ENCODE results near the gene DNAH10. TPM values are rescaled to one million over a fixed set of nuclear protein-coding genes. Genes with fewer than 3 reads are reported as not detected.
A peak's percentile ranks its signal among the peaks of the same experiment; 100 is the strongest.

Gene DNAH10
- total and polyA plus RNA-seq, 7 experiments from 2014 or later: 0.05 to 0.50 (median 0.10) TPM

DNA sequence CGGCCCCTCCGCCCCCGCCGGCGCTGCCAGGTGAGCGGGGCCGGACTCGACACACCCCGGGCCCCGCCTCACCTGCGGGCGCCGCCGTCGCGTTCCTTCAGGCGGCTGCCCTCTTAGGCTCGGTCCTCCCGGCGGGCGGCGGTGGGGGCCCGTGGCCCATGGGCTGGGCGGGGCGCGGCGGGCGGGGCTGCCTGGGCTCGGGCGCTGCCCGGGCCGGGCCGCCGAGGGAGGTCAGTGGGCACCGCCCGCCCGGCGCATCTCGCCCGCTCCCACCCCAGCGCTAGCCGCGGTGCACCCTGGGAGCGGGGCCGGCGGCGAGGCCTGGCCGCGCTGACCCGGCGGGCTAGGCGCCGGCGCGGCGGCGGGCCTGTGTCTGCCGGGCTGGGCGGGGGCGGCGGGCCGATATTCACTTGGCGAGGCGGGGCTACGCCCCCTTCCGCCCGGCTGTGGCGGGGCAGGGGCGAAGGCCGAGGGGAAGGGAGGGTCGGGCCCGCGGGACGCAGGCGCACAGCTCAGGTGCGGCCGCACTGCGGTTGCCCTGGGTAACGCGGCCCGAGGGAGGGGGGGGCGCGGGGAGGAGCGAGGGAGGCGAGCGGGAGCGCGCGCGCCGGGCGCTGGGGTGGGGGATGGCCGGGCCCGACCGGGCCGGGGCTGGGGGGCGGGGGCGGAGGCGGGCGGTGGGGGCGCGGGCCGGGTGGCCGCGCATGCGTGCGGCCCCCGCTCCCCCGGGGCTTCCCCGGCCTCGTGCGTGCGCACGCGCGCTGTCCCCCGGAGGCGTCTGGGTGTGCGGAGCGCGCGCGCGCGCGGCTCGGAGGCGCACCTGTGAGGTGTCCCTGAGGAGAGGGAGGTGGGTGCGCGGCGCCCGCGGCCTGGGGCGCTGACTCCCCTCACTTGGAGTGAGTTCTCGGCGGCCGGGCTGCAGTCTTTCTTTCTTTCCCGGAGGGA lies 210.6 kb downstream of the DNAH10 start, which contains the start of the genes CCDC92 and ZNF664:
CCDC92 (minus strand) TSS at position 375 of the 945 bp plus-strand sequence. CDS start 28,526 bp downstream, outside the sequence.
ZNF664 (plus strand) TSS at position 759 of the 945 bp plus-strand sequence. CDS start 38,930 bp downstream, outside the sequence.
- CTCF ChIA-PET: interaction anchor here (0.7 kb wide), 1 partner anchor 660 kb away, joined by 3 read pairs; no protein-coding TSS in a partner anchor
- Histone ChIP-seq H3K4me1 (ENCODE audit: control insufficient read depth in 2 of 2, insufficient read depth in 2 of 2, low read length in 2 of 2) (peaks cover 0 to 9% of the 10 kb centered on the region in 2 donors), H3K4me3 (ENCODE audit: low read length) (peak within 1 kb of the TSS; percentile 58), H3K27ac (ENCODE audit: low read depth, low read length) (peak within 1 kb of the TSS; percentile 69), H3K27me3 (ENCODE audit: control insufficient read depth in 2 of 2, insufficient read depth in 2 of 2, low read length in 2 of 2) (no peaks in the 10 kb centered on the region), H3K36me3 (ENCODE audit: control insufficient read depth in 2 of 3, insufficient read depth in 3 of 3, low read length in 3 of 3) (no peaks in the 10 kb centered on the region), H3K9me3 (ENCODE audit: control insufficient read depth in 2 of 3, low read length in 3 of 3) (no peaks in the 10 kb centered on the region)
- POLR2A ChIA-PET: interaction anchor here (0.7 kb wide), 1 partner anchor 35 kb away, joined by 3 read pairs; no protein-coding TSS in a partner anchor
- Mint-ChIP-seq H3K4me1 (peaks cover 13 to 50% (median 45%) of the 10 kb centered on the region in 7 donors), H3K27ac (peak within 1 kb of the TSS; percentile 87 to 98 (median 91)), H3K36me3 (peaks cover 0 to 21% (median 9%) of the 10 kb centered on the region in 5 donors), H3K4me3 (peak within 1 kb of the TSS; percentile 90 to 99 (median 96)), H3K27me3 (peaks cover 0 to 11% (median 0%) of the 10 kb centered on the region in 5 donors), H3K9me3 (no peaks in the 10 kb centered on the region)
- ATAC-seq (peak; percentile 90), DNase-seq (peak; percentile 87 to 97 (median 92))
- intact Hi-C loops (cut with micrococcal nuclease): loop anchor here (1.0 to 10.0 kb wide), 14 partner anchors 11 to 1020 kb away; partner anchors contain the start of genes ATP6V0A2 (in 2 of the 2), EIF2B1 (in 2 of the 2), GTF2H3 (in 2 of the 2) and BRI3BP (in 1 of the 2)

DNA sequence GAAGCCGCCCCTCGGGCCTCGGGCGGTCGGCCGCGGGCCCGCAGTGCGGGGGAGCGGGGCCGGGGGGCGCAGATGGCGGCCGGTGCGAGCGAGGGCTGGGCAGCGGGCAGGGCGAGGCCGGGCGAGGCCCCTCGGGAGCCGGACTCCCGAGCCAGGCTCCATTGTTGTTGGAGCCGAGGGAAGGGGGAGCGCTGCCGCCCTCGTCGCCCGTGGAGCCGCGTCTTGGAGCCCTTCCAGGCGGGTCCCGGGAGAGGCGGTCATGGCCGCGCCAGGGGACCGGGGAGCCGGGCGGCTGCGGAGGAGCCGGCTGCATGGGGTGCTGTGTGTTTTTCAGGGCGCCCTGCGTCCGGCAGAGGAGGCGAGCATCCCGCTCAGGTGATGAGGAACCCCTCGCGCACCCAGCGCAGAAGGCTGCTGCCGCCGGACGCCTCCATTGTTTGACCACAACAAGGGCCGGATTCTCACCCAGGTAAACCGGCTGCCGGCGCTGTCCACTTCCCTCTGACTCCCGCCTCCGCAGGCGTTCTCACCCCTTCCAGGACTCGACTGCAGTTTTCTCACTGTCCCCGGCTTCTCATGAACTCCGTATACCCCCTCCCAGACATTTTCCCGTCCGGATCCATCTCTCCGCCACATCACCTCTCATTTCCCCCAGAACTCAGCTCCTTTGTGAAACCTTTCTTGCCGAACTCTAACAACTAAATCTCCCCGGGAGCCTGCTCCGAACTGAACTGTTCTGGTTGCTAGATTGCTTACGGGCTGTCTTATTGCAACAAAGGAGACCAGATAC lies 211.6 kb downstream of the DNAH10 start:
- ChIA-PET CTCF (interaction anchor here (0.8 to 0.9 kb wide), 2 partner anchors 12 to 69 kb away, joined by 3 read pairs; no protein-coding TSS in a partner anchor), POLR2A (no interaction called here)
- Mint-ChIP-seq H3K27ac (peak overlapping the region; percentile 80 to 91 (median 86)), H3K4me1 (peaks cover 13 to 48% (median 45%) of the 10 kb centered on the region in 7 donors), H3K9me3 (no peaks in the 10 kb centered on the region), H3K27me3 (peaks cover 0 to 11% (median 0%) of the 10 kb centered on the region in 5 donors), H3K36me3 (peaks cover 0 to 21% (median 9%) of the 10 kb centered on the region in 5 donors), H3K4me3 (peak overlapping the region; percentile 86 to 99 (median 92))
- peak; percentile 9 to 51 (median 15) for DNase-seq
- no peaks in the 10 kb centered on the region for H3K27me3 ChIP-seq (ENCODE audit: control insufficient read depth in 2 of 2, insufficient read depth in 2 of 2, low read length in 2 of 2)
- peaks cover 0 to 9% of the 10 kb centered on the region in 2 donors for H3K4me1 ChIP-seq (ENCODE audit: control insufficient read depth in 2 of 2, insufficient read depth in 2 of 2, low read length in 2 of 2)
- intact Hi-C loops (cut with micrococcal nuclease): loop anchor here (1.0 to 10.0 kb wide), 10 partner anchors 10 to 1019 kb away; partner anchors contain the start of genes EIF2B1 (in 2 of the 2), GTF2H3 (in 2 of the 2), ATP6V0A2 (in 1 of the 2) and BRI3BP (in 1 of the 2)
- no peaks in the 10 kb centered on the region for H3K9me3 ChIP-seq (ENCODE audit: control insufficient read depth in 2 of 3, low read length in 3 of 3)
- H3K4me3 ChIP-seq (ENCODE audit: low read length): peak overlapping the region; percentile 58
- peak overlapping the region; percentile 69 for H3K27ac ChIP-seq (ENCODE audit: low read depth, low read length)
- ATAC-seq: no peak
- H3K36me3 ChIP-seq (ENCODE audit: control insufficient read depth in 2 of 3, insufficient read depth in 3 of 3, low read length in 3 of 3): no peaks in the 10 kb centered on the region

DNA sequence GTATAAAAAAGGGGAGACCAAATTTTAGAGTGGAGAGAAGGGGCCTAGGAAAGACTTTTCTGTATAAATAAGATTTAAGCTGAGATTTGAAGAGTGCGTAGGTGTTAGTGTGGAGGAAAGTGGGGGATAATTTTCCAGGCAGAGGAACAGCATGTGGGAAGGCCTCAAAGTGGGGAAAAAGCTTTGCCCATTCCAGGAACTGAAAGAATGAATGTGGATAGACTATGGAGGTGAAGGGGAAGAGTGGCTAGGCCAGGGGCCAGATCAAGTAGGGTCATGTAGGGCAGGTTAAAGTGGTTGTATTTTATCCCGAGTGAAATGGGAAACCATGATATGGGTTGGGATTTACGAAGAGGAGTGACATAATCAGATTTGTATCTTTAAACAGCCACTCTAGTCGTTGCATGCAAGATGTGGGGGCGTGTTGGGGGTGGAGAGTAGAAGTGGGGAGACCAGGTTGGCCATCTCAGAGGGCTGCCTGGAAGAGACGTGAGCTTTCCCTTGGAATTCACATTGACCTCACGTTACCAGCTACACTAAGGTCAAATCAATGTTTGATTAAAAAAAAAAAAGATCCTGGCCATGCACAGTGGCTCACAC lies 214.2 kb downstream of the DNAH10 start:
- CTCF ChIA-PET: interaction anchor here (0.5 to 1.1 kb wide), 3 partner anchors 9 to 71 kb away, joined by 3 to 5 read pairs (median 4); no protein-coding TSS in a partner anchor

DNA sequence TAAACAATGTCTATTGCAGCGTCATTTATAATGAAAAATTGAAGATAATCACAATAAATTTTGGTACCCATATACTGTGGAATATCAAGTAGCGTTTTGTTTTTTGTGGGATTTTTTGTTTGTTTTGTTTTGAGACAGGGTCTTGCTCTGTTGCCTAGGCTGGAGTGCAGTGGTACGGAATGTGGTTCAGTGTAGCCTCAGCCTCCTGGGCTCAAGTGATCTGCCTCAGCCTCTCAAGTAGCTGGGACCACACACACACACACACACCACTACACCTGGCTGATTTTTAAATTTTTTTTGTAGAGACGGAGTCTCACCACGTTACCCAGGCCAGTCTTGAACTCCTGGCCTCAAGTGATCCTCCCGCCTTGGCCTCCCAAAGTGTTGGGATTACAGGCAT lies 217.5 kb downstream of the DNAH10 start:
- H3K4me1 Mint-ChIP-seq: peaks cover 11 to 40% (median 26%) of the 10 kb centered on the region in 7 donors
- no peak overlapping the region for H3K4me3 Mint-ChIP-seq
- ATAC-seq (no peak), DNase-seq (no peak)
- H3K27ac Mint-ChIP-seq: peak overlapping the region in 1 of 9 donors; percentile 66
- POLR2A ChIA-PET: no interaction called here
- H3K27me3 ChIP-seq (ENCODE audit: control insufficient read depth in 2 of 2, insufficient read depth in 2 of 2, low read length in 2 of 2): no peaks in the 10 kb centered on the region
- no peaks in the 10 kb centered on the region for H3K4me1 ChIP-seq (ENCODE audit: control insufficient read depth in 2 of 2, insufficient read depth in 2 of 2, low read length in 2 of 2)
- H3K27me3 Mint-ChIP-seq: no peaks in the 10 kb centered on the region
- no peaks in the 10 kb centered on the region for H3K9me3 ChIP-seq (ENCODE audit: control insufficient read depth in 2 of 3, low read length in 3 of 3)
- H3K27ac ChIP-seq (ENCODE audit: low read depth, low read length): no peak overlapping the region
- CTCF ChIA-PET: no interaction called here
- no peaks in the 10 kb centered on the region for H3K9me3 Mint-ChIP-seq
- no peaks in the 10 kb centered on the region for H3K36me3 ChIP-seq (ENCODE audit: control insufficient read depth in 2 of 3, insufficient read depth in 3 of 3, low read length in 3 of 3)
- H3K4me3 ChIP-seq (ENCODE audit: low read length): no peak overlapping the region
- peaks cover 0 to 13% (median 5%) of the 10 kb centered on the region in 5 donors for H3K36me3 Mint-ChIP-seq
- intact Hi-C loops (cut with micrococcal nuclease): loop anchor here (10.0 kb wide), 2 partner anchors 615 to 1005 kb away; partner anchors contain the start of genes OGFOD2 (in 1 of the 2) and SBNO1 (in 1 of the 2)

More for the DNA sequence above, 214.2 kb downstream of the DNAH10 start:
- POLR2A ChIA-PET: interaction anchor here (0.5 kb wide), 1 partner anchor 44 kb away, joined by 3 read pairs; no protein-coding TSS in a partner anchor
- H3K4me1 ChIP-seq (ENCODE audit: control insufficient read depth in 2 of 2, insufficient read depth in 2 of 2, low read length in 2 of 2): peaks cover 0 to 4% of the 10 kb centered on the region in 2 donors
- no peaks in the 10 kb centered on the region for H3K9me3 Mint-ChIP-seq
- intact Hi-C loops (cut with micrococcal nuclease): loop anchor here (10.0 kb wide), 2 partner anchors 612 to 1002 kb away; partner anchors contain the start of genes OGFOD2 (in 1 of the 2) and SBNO1 (in 1 of the 2)
- peaks cover 0 to 3% (median 0%) of the 10 kb centered on the region in 5 donors for H3K27me3 Mint-ChIP-seq
- peak overlapping the region in 1 of 9 donors; percentile 7 for H3K27ac Mint-ChIP-seq
- H3K4me3 ChIP-seq (ENCODE audit: low read length): no peak overlapping the region
- H3K9me3 ChIP-seq (ENCODE audit: control insufficient read depth in 2 of 3, low read length in 3 of 3): no peaks in the 10 kb centered on the region
- no peaks in the 10 kb centered on the region for H3K36me3 ChIP-seq (ENCODE audit: control insufficient read depth in 2 of 3, insufficient read depth in 3 of 3, low read length in 3 of 3)
- DNase-seq (no peak), ATAC-seq (no peak)
- no peak overlapping the region for H3K4me3 Mint-ChIP-seq
- peaks cover 0 to 19% (median 9%) of the 10 kb centered on the region in 5 donors for H3K36me3 Mint-ChIP-seq
- H3K27ac ChIP-seq (ENCODE audit: low read depth, low read length): no peak overlapping the region
- no peaks in the 10 kb centered on the region for H3K27me3 ChIP-seq (ENCODE audit: control insufficient read depth in 2 of 2, insufficient read depth in 2 of 2, low read length in 2 of 2)
- peaks cover 14 to 40% (median 30%) of the 10 kb centered on the region in 7 donors for H3K4me1 Mint-ChIP-seq

DNA sequence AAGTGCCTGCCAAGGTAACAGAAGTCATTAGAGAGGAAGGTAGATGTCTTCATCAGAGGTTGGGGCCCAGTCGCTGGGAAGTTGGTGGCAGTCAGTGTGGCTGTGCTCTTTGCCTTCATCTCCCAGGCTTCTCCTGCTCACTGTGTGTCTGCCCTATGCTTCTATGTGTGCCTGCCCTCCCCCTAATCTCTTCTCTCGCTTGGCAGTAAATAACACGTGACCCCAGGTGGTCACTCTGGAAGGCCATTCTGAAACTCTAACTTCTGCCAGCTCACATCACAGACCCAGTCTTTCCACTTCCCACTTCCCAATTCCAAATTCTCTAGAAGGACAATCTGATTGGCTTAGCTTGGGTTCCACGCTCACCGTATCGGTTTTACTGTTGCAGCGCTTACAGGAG lies 220.2 kb downstream of the DNAH10 start:
- POLR2A ChIA-PET: no interaction called here
- CTCF ChIA-PET: interaction anchor here (1.0 to 6.0 kb wide), 3 partner anchors 13 to 77 kb away, joined by 3 to 76 read pairs (median 9); no protein-coding TSS in a partner anchor
- Mint-ChIP-seq H3K27me3 (no peaks in the 10 kb centered on the region), H3K36me3 (peaks cover 0 to 13% (median 1%) of the 10 kb centered on the region in 5 donors), H3K4me3 (no peak overlapping the region), H3K27ac (peak overlapping the region in 1 of 9 donors; percentile 32), H3K4me1 (peaks cover 9 to 31% (median 21%) of the 10 kb centered on the region in 7 donors), H3K9me3 (no peaks in the 10 kb centered on the region)
- no peaks in the 10 kb centered on the region for H3K4me1 ChIP-seq (ENCODE audit: control insufficient read depth in 2 of 2, insufficient read depth in 2 of 2, low read length in 2 of 2)
- H3K27ac ChIP-seq (ENCODE audit: low read depth, low read length): no peak overlapping the region
- H3K27me3 ChIP-seq (ENCODE audit: control insufficient read depth in 2 of 2, insufficient read depth in 2 of 2, low read length in 2 of 2): no peaks in the 10 kb centered on the region
- H3K4me3 ChIP-seq (ENCODE audit: low read length): no peak overlapping the region
- no peaks in the 10 kb centered on the region for H3K36me3 ChIP-seq (ENCODE audit: control insufficient read depth in 2 of 3, insufficient read depth in 3 of 3, low read length in 3 of 3)
- ATAC-seq (no peak), DNase-seq (no peak)
- intact Hi-C loops (cut with micrococcal nuclease): loop anchor here (5.0 kb wide), 3 partner anchors 180 to 235 kb away; partner anchors contain the start of gene DNAH10 (in 1 of the 2)
- no peaks in the 10 kb centered on the region for H3K9me3 ChIP-seq (ENCODE audit: control insufficient read depth in 2 of 3, low read length in 3 of 3)

Measured in naive thymus-derived CD4-positive, alpha-beta T cell (primary cell).